WI38 (cell line): ENCODE results near the gene BDNF.

ENCODE experiments used
- H3K4me3 ChIP-seq: 2 replicates; pipeline ENCODE4 v1.5.1; 2011; ENCODE audit warnings: low read depth, mild to moderate bottlenecking, control low read depth, low read length
- CTCF ChIP-seq: IDR thresholded peaks from 2 replicates; pipeline ENCODE4 v1.5.1; 2012; ENCODE audit warnings: low read depth, mild to moderate bottlenecking, control low read depth, low read length

BDNF gene

GRCh38 chr11:27698872-27699241 is 1.4 kb downstream of the BDNF start:
- peak overlapping the region; percentile 97 for H3K4me3 ChIP-seq
- TF ChIP-seq CTCF: peak; percentile 53

GRCh38 chr11:27697679-27698275 is 2.5 kb downstream of the BDNF start:
- H3K4me3 ChIP-seq: peak overlapping the region; percentile 97
- TF ChIP-seq CTCF: no peak

- peak overlapping the region; percentile 97 for H3K4me3 ChIP-seq
- no peak for TF ChIP-seq CTCF
Observed at GRCh38 chr11:27696961-27697360, 3.3 kb downstream of the BDNF start.

GRCh38 chr11:27696115-27696514 is 4.1 kb downstream of the BDNF start:
- H3K4me3 ChIP-seq: peak overlapping the region; percentile 97
- no peak for TF ChIP-seq CTCF

- peak overlapping the region; percentile 97; the same call in 1 of the 2 replicates for H3K4me3 ChIP-seq
- no peak for TF ChIP-seq CTCF
Observed at GRCh38 chr11:27694992-27695391, 5.3 kb downstream of the BDNF start.

- H3K4me3 ChIP-seq: no peak overlapping the region
- TF ChIP-seq CTCF: no peak
Observed at GRCh38 chr11:27693398-27693797, 6.9 kb downstream of the BDNF start.

- H3K4me3 ChIP-seq: no peak overlapping the region
- TF ChIP-seq CTCF: no peak
Observed at GRCh38 chr11:27692781-27693180, 7.5 kb downstream of the BDNF start.
